GM19452 (cell line): Measurements from ENCODE around the gene LIPC.

Experiments
- ATAC-seq: cut with Tn5 transposase; IDR thresholded peaks from one replicate; pipeline ENCODE4 v1.9.1; 2021; ENCODE audit not compliant: unreplicated experiment

The LIPC gene

GRCh38 chr15:58490888-58491473 is 59.2 kb downstream of the LIPC start:
- ATAC-seq = no peak

GRCh38 chr15:58491499-58492202 is 59.9 kb downstream of the LIPC start:
- no peak for ATAC-seq

GRCh38 chr15:58492661-58493397 is 61.0 kb downstream of the LIPC start:
- ATAC-seq = no peak

- no peak for ATAC-seq
Measured at GRCh38 chr15:58494567-58494966, 62.8 kb downstream of the LIPC start.

GRCh38 chr15:58495891-58496408 is 64.2 kb downstream of the LIPC start:
- ATAC-seq = no peak

- no peak for ATAC-seq
Measured at GRCh38 chr15:58497046-58497785, 65.4 kb downstream of the LIPC start.

GRCh38 chr15:58498821-58499580 is 67.2 kb downstream of the LIPC start:
- ATAC-seq = no peak

- ATAC-seq = no peak
Measured at GRCh38 chr15:58501006-58501405, 69.2 kb downstream of the LIPC start.

- no peak for ATAC-seq
Measured at GRCh38 chr15:58501636-58502188, 69.9 kb downstream of the LIPC start.

GRCh38 chr15:58503139-58504027 is 71.6 kb downstream of the LIPC start:
- ATAC-seq = no peak

GRCh38 chr15:58504674-58505234 is 73.0 kb downstream of the LIPC start:
- no peak for ATAC-seq

GRCh38 chr15:58505581-58505980 is 73.8 kb downstream of the LIPC start:
- no peak for ATAC-seq

GRCh38 chr15:58506064-58506490 is 74.3 kb downstream of the LIPC start:
- ATAC-seq = no peak

GRCh38 chr15:58506783-58507668 is 75.2 kb downstream of the LIPC start:
- ATAC-seq = no peak

- ATAC-seq = no peak
Measured at GRCh38 chr15:58509556-58509955, 77.8 kb downstream of the LIPC start.

- no peak for ATAC-seq
Measured at GRCh38 chr15:58510715-58511598, 79.2 kb downstream of the LIPC start.

GRCh38 chr15:58511599-58511987 is 79.8 kb downstream of the LIPC start:
- ATAC-seq = no peak
